ENCODE data around the gene KRT15. TPM values are rescaled to one million over a fixed set of nuclear protein-coding genes. Genes with fewer than 3 reads are reported as not detected.

KRT15 gene
- total and polyA plus RNA-seq, 2 of the 8 experiments (the other 6 are each of a cell fraction or from before 2014, with no cell fraction given), result 0.11 to 0.13 TPM

GRCh38 chr17:41518031-41518430 lies 659 bp downstream of the KRT15 start:
- H4K91ac ChIP-seq (replicated peaks; ENCODE audit: insufficient read length, low read length), result no peak overlapping the region
- no peak overlapping the region for H3K4ac ChIP-seq (replicated peaks; ENCODE audit: insufficient read length, low read depth, low read length)
- no peak overlapping the region for H2AK5ac ChIP-seq (ENCODE audit: low read depth, low read length)
- H2BK20ac ChIP-seq (ENCODE audit: low read length), result no peak overlapping the region
- H2BK5ac ChIP-seq (ENCODE audit: low read depth, low read length), result no peak overlapping the region
- H4K20me1 ChIP-seq (replicated peaks in 1 of 2; ENCODE audit: control insufficient read depth in 1 of 2, insufficient read depth in 2 of 2, low read length in 2 of 2), result peaks cover 2 to 3% of the 10 kb centered on the region in 2 experiments
- no peak for DNase-seq (ENCODE audit: low read depth in 1 of 2, low spot score in 2 of 2)
- H2BK15ac ChIP-seq (ENCODE audit: low read length), result no peak overlapping the region
- no peak overlapping the region for H4K8ac ChIP-seq (ENCODE audit: extremely low read depth, insufficient read depth, low read length)
- peak overlapping the region; percentile 17; the same call in 1 of the 2 replicates for H2BK12ac ChIP-seq (ENCODE audit: low read depth, low read length)
- POLR2A ChIA-PET (ENCODE audit: partially characterized antibody), result interaction anchor here (8.0 kb wide), 1 partner anchor 11 kb away, joined by 69 read pairs; the partner anchor contains the start of gene KRT19
- no peak overlapping the region for H3K27ac ChIP-seq (ENCODE audit: low read depth, low read length)
- no peak overlapping the region for H3K4me2 ChIP-seq (ENCODE audit: insufficient read depth in 1 of 2, low read depth in 2 of 2, low read length in 2 of 2)
- H3K4me1 ChIP-seq (replicated peaks in 1 of 4; ENCODE audit: control insufficient read depth in 3 of 4, insufficient read depth in 4 of 4, low read length in 3 of 4), result peaks cover 0 to 16% (median 10%) of the 10 kb centered on the region in 4 experiments; a peak in 6 of 7 replicates
- no peak overlapping the region for H3K56ac ChIP-seq (replicated peaks; ENCODE audit: insufficient read length, low read depth, low read length)
- H3K14ac ChIP-seq (ENCODE audit: insufficient read length), result no peak overlapping the region
- FAIRE-seq, result no peak
- H4K5ac ChIP-seq (ENCODE audit: insufficient read length, low read depth, low read length), result no peak overlapping the region
- H3K27me3 ChIP-seq (replicated peaks in 1 of 4; ENCODE audit: control insufficient read depth in 3 of 4, extremely low read depth in 1 of 4, insufficient read depth in 3 of 4, low read length in 3 of 4), result no peaks in the 10 kb centered on the region; a peak in 1 of 7 replicates
- CTCF ChIA-PET (ENCODE audit: partially characterized antibody), result interaction anchor here (1.2 to 3.4 kb wide), 5 partner anchors 31 to 130 kb away, joined by 4 to 13 read pairs (median 6); no protein-coding TSS in a partner anchor
- peaks cover 0 to 8% (median 1%) of the 10 kb centered on the region in 4 experiments; a peak in 2 of 8 replicates for H3K36me3 ChIP-seq (ENCODE audit: control insufficient read depth in 2 of 4, insufficient read depth in 4 of 4, low read length in 3 of 4)
- H3K9me3 ChIP-seq (ENCODE audit: insufficient read depth in 2 of 2, low read depth in 1 of 2, low read length in 1 of 2), result no peaks in the 10 kb centered on the region
- no peak overlapping the region for H3K4me3 ChIP-seq (ENCODE audit: extremely low read depth in 1 of 4, insufficient read depth in 2 of 4, low read depth in 3 of 4, low read length in 4 of 4)
- WGBS, 2 experiments (ENCODE audit: extremely low coverage in 1 of 2, insufficient coverage in 1 of 2, insufficient read length in 1 of 2, insufficient replicate concordance in 2 of 2, low coverage in 1 of 2, low lambda C conversion rate in 2 of 2, missing lambda C conversion rate in 1 of 2), result 92% methylated on average over 3 of the region's 3 CpGs; no CpG with 5 or more reads in 1 of the 2 experiments
- no peaks in the 10 kb centered on the region for H3K79me2 ChIP-seq (ENCODE audit: control insufficient read depth in 1 of 2, insufficient read depth in 2 of 2, low read length in 2 of 2)
- H2AFZ ChIP-seq (ENCODE audit: low read length), result no peak overlapping the region
- no peaks in the 10 kb centered on the region for H3K79me1 ChIP-seq (ENCODE audit: low read depth, low read length)
- TF ChIP-seq RAD21 (IDR thresholded peaks at IDR 0.05 in 1 of 2, conservative IDR thresholded peaks at IDR 0.05 in 1 of 2; ENCODE audit: low read depth in 2 of 2, low read length in 2 of 2) (no peak), CTCF (IDR thresholded peaks at IDR 0.05; ENCODE audit: control extremely low read depth in 1 of 3, insufficient read depth in 1 of 3, low read depth in 1 of 3, low read length in 3 of 3) (no peak), GTF2F1 (IDR thresholded peaks at IDR 0.05; ENCODE audit: borderline replicate concordance, low read depth, low read length) (no peak), USF2 (IDR thresholded peaks at IDR 0.05; ENCODE audit: low read length) (no peak), NANOG (IDR thresholded peaks at IDR 0.05; ENCODE audit: insufficient read depth, low read depth, low read length, poor library complexity, severe bottlenecking) (no peak), SIRT6 (IDR thresholded peaks at IDR 0.05; ENCODE audit: low read length) (no peak), CBX5 (IDR thresholded peaks at IDR 0.05; ENCODE audit: low read depth, low read length) (no peak), MAFK (IDR thresholded peaks at IDR 0.05; ENCODE audit: low read depth, low read length) (no peak)
- H3K23ac ChIP-seq (ENCODE audit: insufficient read length), result no peak overlapping the region
- H3K23me2 ChIP-seq (ENCODE audit: low read depth, low read length), result no peaks in the 10 kb centered on the region; the same call in 1 of the 2 replicates
- H3K18ac ChIP-seq (ENCODE audit: extremely low read depth, low read length), result no peak overlapping the region
- no peak overlapping the region for H3K9ac ChIP-seq (replicated peaks in 1 of 4; ENCODE audit: extremely low read depth in 1 of 4, low read depth in 3 of 4, low read length in 3 of 4)
- no peak overlapping the region for H2BK120ac ChIP-seq (replicated peaks; ENCODE audit: low read depth, low read length)
